K562 (cell line): ENCODE data around the gene CEP295NL. TPM values are rescaled to one million over a fixed set of nuclear protein-coding genes. Genes with fewer than 3 reads are reported as not detected.

ENCODE experiments used
- ELF1 ChIP-seq: fragments of 200-800 bp; sonication (Bioruptor generic); IDR thresholded peaks from 2 replicates; pipeline ENCODE4 v1.6.1; 2016; ENCODE audit warnings: missing genetic modification characterization, missing compliant biosample characterization
- GTF3C2 ChIP-seq: IDR thresholded peaks from 3 replicates; pipeline ENCODE4 v1.6.1; 2011; ENCODE audit warnings: borderline replicate concordance, mild to moderate bottlenecking, moderate library complexity; ENCODE audit not compliant: insufficient read length; ENCODE audit errors: extremely low read depth
- HES1 ChIP-seq: fragments of 450-650 bp; IDR thresholded peaks from 2 replicates; pipeline ENCODE4 v1.6.1; 2016; ENCODE audit warnings: low read depth, mild to moderate bottlenecking, moderate library complexity
- KLF13 ChIP-seq: fragments of 450-650 bp; IDR thresholded peaks from 2 replicates; pipeline ENCODE4 v1.6.1; 2016; ENCODE audit warnings: missing genetic modification characterization, low read depth, mild to moderate bottlenecking, missing compliant biosample characterization, moderate library complexity, borderline replicate concordance
- MAX ChIP-seq: sonication (generic); formaldehyde crosslinking; IDR thresholded peaks from 2 replicates; pipeline ENCODE4 v1.9.0; 2022; ENCODE audit warnings: mild to moderate bottlenecking, missing genetic modification reagents
- MLX ChIP-seq, 2 experiments: fragments of 450-650 bp in 1 of 2; sonication (generic) in 1 of 2; formaldehyde crosslinking; conservative IDR thresholded peaks; 2 replicates each; pipeline versions ENCODE4 v1.4.0 to v1.8.1; 2020 to 2022; ENCODE audit warnings: mild to moderate bottlenecking in 1 of 2, missing genetic modification reagents in 1 of 2
- REST ChIP-seq, 2 experiments: fragments of 450-650 bp; formaldehyde crosslinking in 1 of 2; IDR thresholded peaks; 2 replicates each; pipeline versions ENCODE4 v1.4.0 to v1.6.1; 2014 to 2020; ENCODE audit warnings: mild to moderate bottlenecking in 2 of 2, borderline replicate concordance in 1 of 2, low read depth in 1 of 2
- SMAD2 ChIP-seq: fragments of 150-350 bp; IDR thresholded peaks from 2 replicates; pipeline ENCODE4 v1.6.1; 2014; ENCODE audit warnings: low read depth, mild to moderate bottlenecking, low read length
- TAF1 ChIP-seq: IDR thresholded peaks from 2 replicates; pipeline ENCODE4 v1.6.1; 2011; ENCODE audit warnings: mild to moderate bottlenecking, low read length, moderate library complexity; ENCODE audit not compliant: insufficient read depth, control insufficient read depth, severe bottlenecking; ENCODE audit errors: extremely low read depth
- TBL1XR1 ChIP-seq, 2 experiments: IDR thresholded peaks; 2 replicates each; pipeline ENCODE4 v1.6.1; 2012; ENCODE audit warnings: improper control_type of control experiment in 2 of 2, low read length in 2 of 2, mild to moderate bottlenecking in 1 of 2
- polyA plus RNA-seq, 8 experiments: library from polyadenylated mRNA; depleted of rRNA in 4 of 8; stranded (reverse) in 5 of 8; unstranded in 3 of 8; fragments of >200 nt; fragmentation: Nextera tagmentation in 2 of 8; fragmentation: Illumina TruSeq in 1 of 8; extraction: Ambion mirVana in 2 of 8; extraction: Trizol in 1 of 8; gene quantifications; 2 replicates each; pipeline versions ENCODE4 v1.2.1 to v1.2.3, GENCODE V29; 2011 to 2014; ENCODE audit warnings: inconsistent platforms in 1 of 8, missing spikeins in 1 of 8
- total RNA-seq, 7 experiments: library from RNA; depleted of rRNA in 6 of 7; stranded (reverse); fragments of >200 nt in 6 of 7; fragmentation: Illumina TruSeq in 2 of 7; extraction: Trizol in 2 of 7; gene quantifications; 2 replicates each; pipeline versions ENCODE4 v1.2.1 to v1.2.3, GENCODE V29; 2011 to 2021; ENCODE audit warnings: low replicate concordance in 1 of 7

CEP295NL gene
- total and polyA plus RNA-seq, 9 of the 15 experiments (the other 6 are each of a cell fraction or from before 2014, with no cell fraction given), result not detected

GRCh38 chr17:78840780-78841611 lies 62.0 kb downstream of the CEP295NL start, which contains the start of gene USP36 (continued):
- no peak for TF ChIP-seq REST (IDR thresholded peaks at IDR 0.05; ENCODE audit: borderline replicate concordance)
- TF ChIP-seq REST (CRISPR knock-in tag; IDR thresholded peaks at IDR 0.05; ENCODE audit: low read depth), result peak; percentile 72; the same call in 1 of the 2 replicates
- peak; percentile 88 for TF ChIP-seq TAF1
- peak; percentile 84 for TF ChIP-seq HES1
- no peak for TF ChIP-seq GTF3C2
- TF ChIP-seq MLX (CRISPR knock-in tag; conservative IDR thresholded peaks at IDR 0.05), result 0 out of 4 replicates have a peak, but pooled peaks of 1 of the 2 experiments have one; percentile 45
- TF ChIP-seq MAX (CRISPR knock-in tag), result peak; percentile 91
- no peak for TF ChIP-seq SMAD2
- peak in 1 of 2 experiments; percentile 83; a peak in 1 of 4 replicates for TF ChIP-seq TBL1XR1 (IDR thresholded peaks at IDR 0.05; ENCODE audit: low read length in 2 of 2)
- no peak; the same call in 1 of the 2 replicates for TF ChIP-seq KLF13 (tag)
- peak; percentile 99 for TF ChIP-seq ELF1 (tag)
